OCI-LY1 (cell line): ENCODE results near the gene EMC1.

Experiments
- H2AFZ ChIP-seq: fragments of 200-600 bp; sonication (generic), shearing (Covaris generic); 2 replicates; pipeline ENCODE4 v1.6.0; 2014; ENCODE audit warnings: antibody characterized with exemption, mild to moderate bottlenecking, low read length
- H3F3A ChIP-seq: fragments of 200-600 bp; sonication (generic), shearing (Covaris generic); 2 replicates; pipeline ENCODE4 v1.6.0; 2014; ENCODE audit warnings: mild to moderate bottlenecking, antibody characterized with exemption, low read length, moderate library complexity; ENCODE audit not compliant: insufficient read depth
- H3K27ac ChIP-seq: fragments of 200-600 bp; sonication (generic); 2 replicates; pipeline ENCODE4 v1.5.1; 2014; ENCODE audit warnings: low read length, mixed run types, mild to moderate bottlenecking, low read depth; ENCODE audit not compliant: poor library complexity, severe bottlenecking
- H3K27me3 ChIP-seq: fragments of 200-600 bp; sonication (generic); 2 replicates; pipeline ENCODE4 v1.6.0; 2014; ENCODE audit warnings: antibody characterized with exemption, mild to moderate bottlenecking, low read length, moderate library complexity; ENCODE audit not compliant: insufficient read depth
- H3K36me3 ChIP-seq: fragments of 200-600 bp; sonication (generic); 2 replicates; pipeline ENCODE4 v1.6.1; 2014; ENCODE audit warnings: mild to moderate bottlenecking, antibody characterized with exemption, low read length, moderate library complexity, mixed read lengths; ENCODE audit not compliant: insufficient read depth
- H3K4me1 ChIP-seq: fragments of 200-600 bp; sonication (generic); 2 replicates; pipeline ENCODE4 v1.5.1; 2014; ENCODE audit warnings: mild to moderate bottlenecking, low read length, moderate library complexity; ENCODE audit not compliant: insufficient read depth, severe bottlenecking
- H3K4me2 ChIP-seq: fragments of 200-600 bp; sonication (generic), shearing (Covaris generic); 2 replicates; pipeline ENCODE4 v1.6.1; 2014; ENCODE audit warnings: low read length
- H3K4me3 ChIP-seq: fragments of 200-600 bp; sonication (generic); 2 replicates; pipeline ENCODE4 v1.5.1; 2014; ENCODE audit warnings: low read length, low read depth, mild to moderate bottlenecking, mixed read lengths; ENCODE audit not compliant: poor library complexity, severe bottlenecking
- H3K79me2 ChIP-seq: fragments of 200-600 bp; shearing (Covaris generic); 2 replicates; pipeline ENCODE4 v1.6.1; 2016; ENCODE audit warnings: mixed run types, low read length, mixed read lengths; ENCODE audit not compliant: insufficient read depth
- H3K9ac ChIP-seq: fragments of 200-600 bp; sonication (generic), shearing (Covaris generic); 2 replicates; pipeline ENCODE4 v1.6.1; 2014; ENCODE audit warnings: mild to moderate bottlenecking, low read length, mixed read lengths
- H3K9me2 ChIP-seq: fragments of 200-600 bp; sonication (generic), shearing (Covaris generic); 2 replicates; pipeline ENCODE4 v1.6.1; 2014; ENCODE audit warnings: low read depth, mild to moderate bottlenecking, low read length, mixed read lengths
- H3K9me3 ChIP-seq: fragments of 200-600 bp; shearing (Covaris generic); 2 replicates; pipeline ENCODE4 v1.6.1; 2014; ENCODE audit warnings: low read length, mixed read lengths
- H4K20me1 ChIP-seq: fragments of 200-600 bp; sonication (generic), shearing (Covaris generic); 2 replicates; pipeline ENCODE4 v1.6.0; 2016; ENCODE audit warnings: mild to moderate bottlenecking, low read length; ENCODE audit not compliant: insufficient read depth
- EZH2 ChIP-seq: fragments of 200-600 bp; sonication (generic), shearing (Covaris generic); IDR thresholded peaks from 2 replicates; pipeline ENCODE4 v1.8.0; 2017; ENCODE audit warnings: borderline replicate concordance, mixed run types, mild to moderate bottlenecking, antibody characterized with exemption, low read length, moderate library complexity, mixed read lengths
- TF ChIP-seq, protein P1 (sequence below): fragments of 200-600 bp; sonication (generic), shearing (Covaris generic); IDR thresholded peaks from 2 replicates; pipeline ENCODE4 v1.5.1; 2017; ENCODE audit warnings: mild to moderate bottlenecking, antibody characterized with exemption, low read length, moderate library complexity, mixed read lengths

The EMC1 gene

DNA sequence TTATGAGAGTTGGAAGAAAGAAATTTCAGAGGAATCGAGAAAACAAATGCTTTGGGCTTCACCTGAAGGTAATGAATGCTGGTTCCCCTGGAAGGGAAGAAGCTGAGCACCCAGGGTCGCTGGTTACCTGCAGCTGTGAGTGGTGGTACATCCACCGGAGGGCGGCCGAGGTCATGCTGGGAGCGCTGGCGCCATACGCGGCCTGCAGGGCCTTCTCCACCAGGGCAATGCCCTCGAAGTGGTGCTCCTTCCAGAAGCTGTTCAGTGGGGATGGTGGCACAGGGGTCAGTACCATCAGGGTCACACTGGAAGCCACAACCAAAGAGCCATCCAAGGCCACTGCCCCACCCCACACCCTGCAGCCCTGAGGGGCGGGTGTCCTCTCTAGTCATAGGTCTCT, 17.1 kb upstream of the EMC1 start:
- H3K9me2 ChIP-seq: no peaks in the 10 kb centered on the region
- H3K27ac ChIP-seq: no peak overlapping the region
- no peaks in the 10 kb centered on the region for H3K4me1 ChIP-seq
- H3F3A ChIP-seq: no peaks in the 10 kb centered on the region
- H3K9me3 ChIP-seq: no peaks in the 10 kb centered on the region
- H3K9ac ChIP-seq: no peak overlapping the region
- H3K36me3 ChIP-seq: no peaks in the 10 kb centered on the region
- H2AFZ ChIP-seq: no peak overlapping the region
- H3K27me3 ChIP-seq: no peaks in the 10 kb centered on the region
- H4K20me1 ChIP-seq: no peaks in the 10 kb centered on the region
- no peak overlapping the region for H3K4me3 ChIP-seq
- no peak overlapping the region for H3K4me2 ChIP-seq
- TF ChIP-seq, protein P1, sequence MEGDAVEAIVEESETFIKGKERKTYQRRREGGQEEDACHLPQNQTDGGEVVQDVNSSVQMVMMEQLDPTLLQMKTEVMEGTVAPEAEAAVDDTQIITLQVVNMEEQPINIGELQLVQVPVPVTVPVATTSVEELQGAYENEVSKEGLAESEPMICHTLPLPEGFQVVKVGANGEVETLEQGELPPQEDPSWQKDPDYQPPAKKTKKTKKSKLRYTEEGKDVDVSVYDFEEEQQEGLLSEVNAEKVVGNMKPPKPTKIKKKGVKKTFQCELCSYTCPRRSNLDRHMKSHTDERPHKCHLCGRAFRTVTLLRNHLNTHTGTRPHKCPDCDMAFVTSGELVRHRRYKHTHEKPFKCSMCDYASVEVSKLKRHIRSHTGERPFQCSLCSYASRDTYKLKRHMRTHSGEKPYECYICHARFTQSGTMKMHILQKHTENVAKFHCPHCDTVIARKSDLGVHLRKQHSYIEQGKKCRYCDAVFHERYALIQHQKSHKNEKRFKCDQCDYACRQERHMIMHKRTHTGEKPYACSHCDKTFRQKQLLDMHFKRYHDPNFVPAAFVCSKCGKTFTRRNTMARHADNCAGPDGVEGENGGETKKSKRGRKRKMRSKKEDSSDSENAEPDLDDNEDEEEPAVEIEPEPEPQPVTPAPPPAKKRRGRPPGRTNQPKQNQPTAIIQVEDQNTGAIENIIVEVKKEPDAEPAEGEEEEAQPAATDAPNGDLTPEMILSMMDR: no peak
- no peak for TF ChIP-seq EZH2
- no peaks in the 10 kb centered on the region for H3K79me2 ChIP-seq

DNA sequence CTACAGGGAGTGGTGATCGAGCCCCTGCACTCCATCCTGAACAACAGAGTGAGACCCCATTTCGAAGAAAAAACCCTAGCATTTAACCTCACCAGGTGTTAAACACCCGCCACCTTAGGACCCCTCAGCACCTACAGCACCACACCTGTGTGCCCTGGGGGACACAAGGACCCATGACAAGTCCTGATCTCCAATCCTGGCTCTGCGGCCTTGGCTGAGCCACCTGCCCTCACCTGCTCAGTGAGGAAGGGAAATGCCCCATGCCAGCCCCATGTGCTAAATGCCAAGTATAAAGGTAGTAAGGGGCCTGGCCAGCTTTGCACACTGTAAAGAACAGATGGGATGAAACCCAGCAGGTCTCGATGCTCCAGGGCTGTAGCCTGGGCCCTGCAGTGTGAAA, 11.4 kb upstream of the EMC1 start:
- Histone ChIP-seq H3K9me3 (no peaks in the 10 kb centered on the region), H3K9me2 (no peaks in the 10 kb centered on the region), H4K20me1 (no peaks in the 10 kb centered on the region), H3F3A (no peaks in the 10 kb centered on the region), H3K4me1 (no peaks in the 10 kb centered on the region), H3K36me3 (peaks cover 32% of the 10 kb centered on the region), H3K27me3 (no peaks in the 10 kb centered on the region), H3K27ac (no peak overlapping the region), H3K4me2 (no peak overlapping the region), H2AFZ (no peak overlapping the region), H3K4me3 (no peak overlapping the region), H3K9ac (no peak overlapping the region), H3K79me2 (no peaks in the 10 kb centered on the region)
- TF ChIP-seq, protein P1: no peak
- TF ChIP-seq EZH2: no peak

DNA sequence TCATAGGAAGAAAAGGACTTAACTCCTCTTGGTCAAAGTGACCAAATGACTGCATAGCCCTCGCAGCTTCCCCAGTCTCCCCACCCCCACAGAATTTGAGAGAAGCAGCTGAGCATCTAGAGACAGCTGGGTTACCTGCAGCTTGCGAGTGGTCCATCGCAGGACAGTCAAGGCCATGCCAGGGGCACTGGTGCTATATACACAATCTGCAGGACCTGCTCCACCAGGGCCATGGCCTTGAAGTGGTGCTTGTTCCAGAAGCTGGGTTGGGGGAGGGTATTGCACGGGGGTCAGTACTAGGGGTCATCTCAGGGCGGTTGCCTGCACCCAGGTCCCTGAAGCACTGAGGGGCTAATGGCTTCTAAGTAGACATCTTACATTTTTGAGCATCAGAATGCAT, 10.7 kb upstream of the EMC1 start:
- Histone ChIP-seq H2AFZ (no peak overlapping the region), H3K36me3 (peaks cover 38% of the 10 kb centered on the region), H3K9me2 (no peaks in the 10 kb centered on the region), H3F3A (no peaks in the 10 kb centered on the region), H3K4me1 (no peaks in the 10 kb centered on the region), H3K4me2 (no peak overlapping the region), H3K9ac (no peak overlapping the region), H3K79me2 (no peaks in the 10 kb centered on the region), H4K20me1 (no peaks in the 10 kb centered on the region), H3K27ac (no peak overlapping the region), H3K4me3 (no peak overlapping the region), H3K27me3 (no peaks in the 10 kb centered on the region), H3K9me3 (no peaks in the 10 kb centered on the region)
- TF ChIP-seq, protein P1: no peak
- TF ChIP-seq EZH2: no peak
